Right lobe of liver (tissue), 6 donors: ENCODE data around the gene SV2B. TPM values are rescaled to one million over a fixed set of nuclear protein-coding genes. Genes with fewer than 3 reads are reported as not detected.

Source experiments
- ATAC-seq, 4 donors: fragments of 200-7000 bp; cut with Tn5 transposase; one replicate each; pipeline ENCODE4 v1.9.1; 2020; ENCODE audit warnings: mild to moderate bottlenecking in 4 of 4, moderate library complexity in 4 of 4
- DNase-seq, 3 donors: peaks; one replicate each; pipeline ENCODE4 v3.0.0-alpha.2; 2020
- H3K27ac ChIP-seq, 3 donors: fragments of 200-600 bp; one replicate each; pipeline ENCODE4 v1.8.0; 2022
- H3K27me3 ChIP-seq, 2 donors: fragments of 200-600 bp; one replicate each; pipeline ENCODE4 v1.8.0; 2022
- H3K36me3 ChIP-seq, 4 donors: fragments of 200-600 bp; sonication (generic) in 1 of 4; one replicate each; pipeline versions ENCODE4 v1.5.1 to v1.8.0; 2017 to 2022; ENCODE audit warnings: control low read depth in 1 of 4
- H3K4me1 ChIP-seq, 4 donors: fragments of 200-600 bp; sonication (generic) in 1 of 4; one replicate each; pipeline versions ENCODE4 v1.5.1 to v1.8.0; 2017 to 2022; ENCODE audit warnings: control low read depth in 1 of 4
- H3K4me3 ChIP-seq, 3 donors: fragments of 200-600 bp; one replicate each; pipeline ENCODE4 v1.8.0; 2022
- H3K9me3 ChIP-seq, 4 donors: fragments of 200-600 bp; sonication (generic) in 1 of 4; one replicate each; pipeline versions ENCODE4 v1.5.1 to v1.8.0; 2017 to 2022; ENCODE audit warnings: control low read depth in 1 of 4
- CTCF ChIP-seq, 4 donors: fragments of 200-600 bp in 3 of 4; fragments of 450-650 bp in 1 of 4; IDR thresholded peaks; one replicate each; pipeline versions ENCODE4 v1.5.1 to v1.8.0; 2016 to 2022; ENCODE audit warnings: antibody characterized with exemption in 4 of 4, mild to moderate bottlenecking in 2 of 4
- POLR2A ChIP-seq: fragments of 450-650 bp; IDR thresholded peaks from one replicate; pipeline ENCODE4 v1.6.1; 2017; ENCODE audit warnings: antibody characterized with exemption, mild to moderate bottlenecking
- WGBS: methylation state at CpG from one replicate; pipeline ENCODE4 v1.1.6; 2018; ENCODE audit warnings: low coverage, low lambda C conversion rate; ENCODE audit not compliant: insufficient coverage; ENCODE audit errors: missing lambda C conversion rate; 5-methylcytosine and 5-hydroxymethylcytosine counted together
- intact Hi-C, 2 donors: fragments of 100-400 bp; cut with DNase I; formaldehyde crosslinking; loops; one replicate each; pipeline versions ENCODE4 v1.11.2 to v1.14.1; 2022
- total RNA-seq, 6 experiments: library from RNA; depleted of rRNA in 2 of 6; stranded (reverse); fragments of >200 nt in 2 of 6; fragmentation: NEBNext Ultra II Directional in 3 of 6; extraction: Animal tissue kit (Norgen Biotek cat#: 25700) in 3 of 6; gene quantifications; one replicate each; pipeline versions ENCODE4 v1.1.0 to v1.2.4, GENCODE V29; 2016 to 2023
- donor health status: DM: no; HTN: yes; CAD: no.
- donor health status: DM: no; HTN: no; CAD: no.
- donor health status: DM: no; HTN: no; CAD: no.
- donor health status: DM: no; HTN: yes; CAD: no.
- donor health status: DM: no; HTN: yes; CAD: no.

Gene SV2B
- total RNA-seq, 6 experiments from 2014 or later = 0.06 to 0.81 (median 0.18) TPM; not detected in 1

DNA sequence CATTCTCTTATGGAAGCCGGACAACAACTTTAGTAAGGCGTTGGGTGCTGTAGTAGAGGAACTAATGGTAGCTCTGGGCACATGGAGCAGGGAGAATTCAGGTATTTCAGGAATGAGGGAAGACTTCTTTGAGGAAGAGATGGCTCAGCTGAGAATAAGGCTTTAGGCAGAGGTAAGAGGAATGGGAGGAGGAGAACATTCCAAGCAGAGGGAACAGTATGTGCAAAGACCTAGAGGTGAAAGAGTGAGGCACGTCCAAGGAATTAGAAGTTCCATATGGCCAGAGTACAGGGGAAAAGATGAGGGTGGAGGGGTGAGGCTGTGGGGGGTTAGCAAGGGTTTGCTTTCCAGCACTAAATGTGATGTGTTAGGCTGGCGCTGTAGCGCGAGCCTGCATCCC lies 1.6 kb upstream of the SV2B start:
- H3K4me1 ChIP-seq = peaks cover 0 to 14% (median 0%) of the 10 kb centered on the region in 4 donors
- 74% methylated on average over 6 of the region's 6 CpGs for WGBS
- H3K9me3 ChIP-seq = no peaks in the 10 kb centered on the region
- H3K36me3 ChIP-seq = no peaks in the 10 kb centered on the region
- H3K4me3 ChIP-seq = no peak overlapping the region
- no peak overlapping the region for H3K27ac ChIP-seq
- ATAC-seq = no peak
- no peak for DNase-seq
- H3K27me3 ChIP-seq = peaks cover 0 to 16% of the 10 kb centered on the region in 2 donors
- intact Hi-C loops = no loop called here
- TF ChIP-seq CTCF (IDR thresholded peaks at IDR 0.05) = no peak
- TF ChIP-seq POLR2A = no peak

- Histone ChIP-seq H3K4me1 (peaks cover 0 to 14% (median 0%) of the 10 kb centered on the region in 4 donors), H3K36me3 (no peaks in the 10 kb centered on the region), H3K9me3 (no peaks in the 10 kb centered on the region), H3K4me3 (peak overlapping the region; percentile 28 to 44 (median 39)), H3K27ac (no peak overlapping the region), H3K27me3 (peaks cover 0 to 16% of the 10 kb centered on the region in 2 donors)
- no peak for DNase-seq
- ATAC-seq = peak in 3 of 4 donors; percentile 7 to 61 (median 32)
- intact Hi-C loops = no loop called here
- TF ChIP-seq POLR2A = no peak
- no peak for TF ChIP-seq CTCF (IDR thresholded peaks at IDR 0.05)
- WGBS = 0% methylated on average over 2 of the region's 22 CpGs
Observed at GRCh38 chr15:91099616-91099994, 452 bp upstream of the SV2B start.

DNA sequence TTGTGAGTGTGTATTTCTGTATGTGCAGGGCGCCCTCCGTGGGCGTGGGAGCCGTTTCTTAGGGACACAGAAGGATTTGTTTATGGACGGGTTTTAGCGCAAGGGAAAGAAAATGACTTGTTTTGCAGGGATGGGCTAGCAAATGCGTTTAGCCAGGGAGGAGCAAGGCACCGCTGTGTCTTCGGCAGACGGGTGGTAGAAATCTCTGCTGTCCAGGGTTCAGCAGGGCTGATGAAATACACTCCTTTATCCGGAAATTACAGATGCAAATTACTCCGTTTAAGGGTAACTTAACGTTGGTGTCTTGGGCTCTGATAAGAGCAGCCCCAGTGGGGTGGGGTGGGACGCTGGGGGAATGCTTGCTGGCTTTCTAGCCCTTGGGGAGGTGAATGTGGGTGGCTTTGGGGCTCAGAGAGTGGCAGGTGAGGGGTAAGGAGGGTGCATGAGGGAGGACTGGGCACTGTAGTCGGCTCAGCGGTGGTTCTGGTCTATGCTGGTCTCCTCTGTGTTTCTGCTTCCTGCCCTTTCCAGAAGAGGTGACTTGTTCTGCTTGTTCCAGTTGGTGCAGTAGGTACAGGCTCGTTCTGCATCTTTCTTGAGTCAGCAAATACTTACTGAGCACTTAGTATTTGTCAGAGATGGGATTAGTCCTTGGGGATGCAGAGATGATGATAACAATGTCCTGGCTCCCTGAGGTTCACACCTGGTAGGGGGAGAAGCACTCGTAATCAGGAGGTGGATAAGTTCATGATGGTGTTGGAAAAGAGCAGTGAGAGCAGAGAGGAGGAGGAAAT lies 954 bp downstream of the SV2B start:
- ATAC-seq (no peak), DNase-seq (no peak)
- H3K9me3 ChIP-seq = no peaks in the 10 kb centered on the region
- no peaks in the 10 kb centered on the region for H3K36me3 ChIP-seq
- WGBS = 10% methylated on average over 18 of the region's 18 CpGs
- intact Hi-C loops = no loop called here
- TF ChIP-seq POLR2A (no peak), CTCF (IDR thresholded peaks at IDR 0.05) (no peak)
- peaks cover 0 to 16% of the 10 kb centered on the region in 2 donors for H3K27me3 ChIP-seq
- H3K4me1 ChIP-seq = peaks cover 0 to 14% (median 0%) of the 10 kb centered on the region in 4 donors
- H3K4me3 ChIP-seq = peak overlapping the region in 2 of 3 donors; percentile 39 to 44
- no peak overlapping the region for H3K27ac ChIP-seq

DNA sequence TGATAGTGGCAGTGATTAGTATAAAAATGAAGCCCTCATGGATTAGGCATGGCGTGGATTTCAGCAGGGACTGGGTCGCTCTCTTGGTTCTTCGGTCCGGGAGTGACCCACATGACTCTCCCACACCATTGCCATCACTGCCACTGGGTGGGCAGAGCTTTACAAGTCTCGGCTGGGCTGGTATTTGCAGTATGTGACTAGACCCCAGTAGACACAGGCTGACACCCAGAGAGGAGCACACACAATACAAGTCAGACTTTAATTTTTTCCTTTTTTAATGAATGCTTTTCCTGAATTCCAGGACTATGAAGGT lies 1.5 kb downstream of the SV2B start:
- Histone ChIP-seq H3K4me3 (no peak overlapping the region), H3K27me3 (peaks cover 0 to 16% of the 10 kb centered on the region in 2 donors), H3K4me1 (peaks cover 0 to 14% (median 0%) of the 10 kb centered on the region in 4 donors), H3K9me3 (no peaks in the 10 kb centered on the region), H3K27ac (no peak overlapping the region), H3K36me3 (no peaks in the 10 kb centered on the region)
- ATAC-seq (no peak), DNase-seq (no peak)
- TF ChIP-seq POLR2A (no peak), CTCF (IDR thresholded peaks at IDR 0.05) (no peak)
- 17% methylated on average over 1 of the region's 5 CpGs for WGBS
- intact Hi-C loops = no loop called here
